Osteoblast (primary cell): ENCODE results near the gene DUOXA2. TPM values are rescaled to one million over a fixed set of nuclear protein-coding genes. Genes with fewer than 3 reads are reported as not detected.
A peak's percentile ranks its signal among the peaks of the same experiment; 100 is the strongest.

Experiments used
- DNase-seq: peaks from one replicate; pipeline ENCODE4 v3.0.0; 2011; ENCODE audit warnings: low spot score, mixed read lengths; ENCODE audit not compliant: insufficient read length; ENCODE audit errors: missing footprints
- H2AFZ ChIP-seq: 2 replicates; pipeline ENCODE4 v1.6.0; 2011; ENCODE audit warnings: mild to moderate bottlenecking, low read length
- H3K27ac ChIP-seq: 2 replicates; pipeline ENCODE4 v1.5.1; 2011; ENCODE audit warnings: mild to moderate bottlenecking, low read depth, low read length, moderate library complexity
- H3K27me3 ChIP-seq: 2 replicates; pipeline ENCODE4 v1.6.0; 2012; ENCODE audit warnings: mild to moderate bottlenecking, control low read depth, inconsistent platforms, low read length, moderate library complexity; ENCODE audit not compliant: insufficient read depth
- H3K36me3 ChIP-seq: 2 replicates; pipeline ENCODE4 v1.5.1; 2011; ENCODE audit warnings: mild to moderate bottlenecking, low read length, control low read depth, moderate library complexity; ENCODE audit not compliant: insufficient read depth
- H3K4me1 ChIP-seq: 2 replicates; pipeline ENCODE4 v1.5.1; 2011; ENCODE audit warnings: mild to moderate bottlenecking, low read length, control low read depth, moderate library complexity; ENCODE audit not compliant: insufficient read depth
- H3K4me2 ChIP-seq: 2 replicates; pipeline ENCODE4 v1.6.0; 2011; ENCODE audit warnings: mild to moderate bottlenecking, low read length; ENCODE audit not compliant: insufficient read depth
- H3K4me3 ChIP-seq: fragments of 200-600 bp; sonication (generic); 3 replicates; pipeline ENCODE4 v1.5.1; 2012; ENCODE audit warnings: mild to moderate bottlenecking, low read length, inconsistent platforms; ENCODE audit not compliant: insufficient read depth
- H3K79me2 ChIP-seq: 2 replicates; pipeline ENCODE4 v1.6.0; 2012; ENCODE audit warnings: mild to moderate bottlenecking, low read length, control low read depth, inconsistent platforms; ENCODE audit not compliant: insufficient read depth
- H3K9me3 ChIP-seq: 2 replicates; pipeline ENCODE4 v1.5.1; 2011; ENCODE audit warnings: low read depth, low read length, control low read depth
- H4K20me1 ChIP-seq: 2 replicates; pipeline ENCODE4 v1.6.0; 2012; ENCODE audit warnings: mild to moderate bottlenecking, low read length, control low read depth; ENCODE audit not compliant: insufficient read depth
- total RNA-seq: library from RNA; depleted of rRNA; stranded (reverse); fragments of >200 nt; gene quantifications from 2 replicates; pipeline ENCODE4 v1.2.3, GENCODE V29; 2012
- TF ChIP-seq, protein P1 (sequence below): IDR thresholded peaks from 2 replicates; pipeline ENCODE4 v1.5.1; 2011; ENCODE audit warnings: mild to moderate bottlenecking, low read depth, low read length, moderate library complexity; ENCODE audit errors: extremely low read depth

The DUOXA2 gene
- total RNA-seq, 1 donor: not detected

- H2AFZ ChIP-seq: peak overlapping the region; percentile 14
- peak; percentile 83 for DNase-seq
- H3K27me3 ChIP-seq: no peaks in the 10 kb centered on the region
- no peak overlapping the region for H3K4me3 ChIP-seq
- H3K27ac ChIP-seq: no peak overlapping the region
- no peaks in the 10 kb centered on the region for H3K79me2 ChIP-seq
- no peak overlapping the region for H3K4me2 ChIP-seq
- no peaks in the 10 kb centered on the region for H4K20me1 ChIP-seq
- peaks cover 17% of the 10 kb centered on the region for H3K4me1 ChIP-seq
- no peaks in the 10 kb centered on the region for H3K36me3 ChIP-seq
- no peaks in the 10 kb centered on the region for H3K9me3 ChIP-seq
- TF ChIP-seq, protein P1, sequence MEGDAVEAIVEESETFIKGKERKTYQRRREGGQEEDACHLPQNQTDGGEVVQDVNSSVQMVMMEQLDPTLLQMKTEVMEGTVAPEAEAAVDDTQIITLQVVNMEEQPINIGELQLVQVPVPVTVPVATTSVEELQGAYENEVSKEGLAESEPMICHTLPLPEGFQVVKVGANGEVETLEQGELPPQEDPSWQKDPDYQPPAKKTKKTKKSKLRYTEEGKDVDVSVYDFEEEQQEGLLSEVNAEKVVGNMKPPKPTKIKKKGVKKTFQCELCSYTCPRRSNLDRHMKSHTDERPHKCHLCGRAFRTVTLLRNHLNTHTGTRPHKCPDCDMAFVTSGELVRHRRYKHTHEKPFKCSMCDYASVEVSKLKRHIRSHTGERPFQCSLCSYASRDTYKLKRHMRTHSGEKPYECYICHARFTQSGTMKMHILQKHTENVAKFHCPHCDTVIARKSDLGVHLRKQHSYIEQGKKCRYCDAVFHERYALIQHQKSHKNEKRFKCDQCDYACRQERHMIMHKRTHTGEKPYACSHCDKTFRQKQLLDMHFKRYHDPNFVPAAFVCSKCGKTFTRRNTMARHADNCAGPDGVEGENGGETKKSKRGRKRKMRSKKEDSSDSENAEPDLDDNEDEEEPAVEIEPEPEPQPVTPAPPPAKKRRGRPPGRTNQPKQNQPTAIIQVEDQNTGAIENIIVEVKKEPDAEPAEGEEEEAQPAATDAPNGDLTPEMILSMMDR: no peak
Measured at GRCh38 chr15:45150481-45150880, 36.4 kb downstream of the DUOXA2 start.

DNA sequence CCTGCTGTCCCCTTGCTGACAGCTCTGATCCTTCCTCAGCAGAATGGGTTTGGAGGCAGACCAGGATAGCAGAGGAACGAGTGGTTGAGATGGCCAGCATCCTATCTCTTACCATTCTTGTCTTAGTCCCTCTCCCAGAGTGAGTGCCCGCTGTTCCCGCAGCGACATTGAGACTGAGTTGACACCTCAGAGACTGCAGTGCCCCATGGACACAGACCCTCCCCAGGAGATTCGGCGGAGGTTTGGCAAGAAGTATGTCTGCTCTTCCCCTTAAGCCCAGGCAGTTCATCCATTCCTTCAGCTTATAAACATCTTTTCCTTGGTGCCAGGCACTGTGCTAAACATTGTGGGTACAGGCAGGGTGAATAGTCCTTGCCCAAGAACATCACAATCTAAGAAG is 36.9 kb downstream of the DUOXA2 start:
- Histone ChIP-seq H4K20me1 (no peaks in the 10 kb centered on the region), H3K9me3 (no peaks in the 10 kb centered on the region), H3K27me3 (no peaks in the 10 kb centered on the region), H3K27ac (no peak overlapping the region), H3K4me2 (no peak overlapping the region), H2AFZ (no peak overlapping the region), H3K4me1 (peaks cover 17% of the 10 kb centered on the region), H3K79me2 (no peaks in the 10 kb centered on the region), H3K4me3 (no peak overlapping the region), H3K36me3 (no peaks in the 10 kb centered on the region)
- DNase-seq: peak; percentile 56
- TF ChIP-seq, protein P1: no peak

DNA sequence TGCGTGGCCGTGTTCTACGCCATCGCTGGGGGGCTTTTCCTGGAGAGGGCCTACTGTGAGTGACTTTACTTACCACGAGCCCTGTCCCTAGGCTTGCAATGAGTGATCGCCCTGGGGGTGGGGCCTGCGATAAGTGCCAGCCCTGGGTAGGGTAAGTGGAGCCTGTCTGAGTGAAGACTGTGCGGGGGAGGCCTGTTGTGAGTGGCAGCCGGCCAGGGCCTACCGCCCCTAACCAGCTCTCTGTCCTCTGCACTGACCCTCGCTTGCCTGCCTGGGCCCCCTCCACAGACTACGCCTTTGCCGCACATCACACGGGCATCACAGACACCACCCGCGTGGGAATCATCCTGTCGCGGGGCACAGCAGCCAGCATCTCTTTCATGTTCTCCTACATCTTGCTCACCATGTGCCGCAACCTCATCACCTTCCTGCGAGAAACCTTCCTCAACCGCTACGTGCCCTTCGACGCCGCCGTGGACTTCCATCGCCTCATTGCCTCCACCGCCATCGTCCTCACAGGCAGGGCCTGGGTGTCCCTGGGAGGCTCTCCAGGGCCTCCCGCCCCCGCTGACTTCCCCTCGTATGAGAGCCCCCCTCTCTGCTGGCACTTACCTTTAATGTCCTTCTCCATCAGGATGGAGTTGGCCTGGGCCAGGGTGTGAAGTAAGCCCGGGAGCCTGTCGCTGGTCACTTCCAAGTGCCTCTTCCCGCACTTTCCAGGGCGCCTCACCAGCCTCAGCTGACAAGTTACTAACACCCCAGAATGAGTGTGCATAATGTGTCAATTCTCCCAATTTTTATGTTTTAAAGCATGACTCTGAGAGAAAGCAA is 38.1 kb downstream of the DUOXA2 start:
- Histone ChIP-seq H2AFZ (no peak overlapping the region), H3K27ac (no peak overlapping the region), H4K20me1 (no peaks in the 10 kb centered on the region), H3K4me3 (no peak overlapping the region), H3K9me3 (no peaks in the 10 kb centered on the region), H3K36me3 (no peaks in the 10 kb centered on the region), H3K79me2 (no peaks in the 10 kb centered on the region), H3K27me3 (no peaks in the 10 kb centered on the region), H3K4me1 (peaks cover 25% of the 10 kb centered on the region), H3K4me2 (no peak overlapping the region)
- peak; percentile 74 for DNase-seq
- TF ChIP-seq, protein P1: no peak

DNA sequence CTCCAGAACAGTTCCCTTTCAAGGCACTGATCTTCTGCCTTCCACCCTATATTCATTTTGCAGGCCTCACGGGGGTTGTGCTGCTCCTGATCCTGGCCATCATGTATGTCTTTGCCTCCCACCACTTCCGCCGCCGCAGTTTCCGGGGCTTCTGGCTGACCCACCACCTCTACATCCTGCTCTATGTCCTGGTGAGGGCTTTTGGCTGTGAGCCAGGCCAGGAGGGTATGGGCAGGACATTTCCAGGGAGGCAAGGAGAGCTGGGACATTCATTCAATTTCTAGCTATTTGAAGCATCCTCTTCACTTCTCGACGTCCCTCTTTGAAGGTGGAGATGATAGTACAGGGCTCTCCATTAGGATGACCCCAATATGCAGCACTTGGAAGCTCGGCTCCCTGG is 41.6 kb downstream of the DUOXA2 start:
- no peak overlapping the region for H2AFZ ChIP-seq
- no peaks in the 10 kb centered on the region for H3K27me3 ChIP-seq
- no peak for DNase-seq
- no peak overlapping the region for H3K27ac ChIP-seq
- no peak overlapping the region for H3K4me2 ChIP-seq
- H3K79me2 ChIP-seq: no peaks in the 10 kb centered on the region
- no peaks in the 10 kb centered on the region for H3K9me3 ChIP-seq
- no peaks in the 10 kb centered on the region for H3K36me3 ChIP-seq
- peaks cover 20% of the 10 kb centered on the region for H3K4me1 ChIP-seq
- H3K4me3 ChIP-seq: no peak overlapping the region
- H4K20me1 ChIP-seq: no peaks in the 10 kb centered on the region
- TF ChIP-seq, protein P1: no peak
